Vagina (tissue), 2 donors: ENCODE measurements around the gene HRH2.

ENCODE experiments used
- CTCF ChIP-seq, 3 experiments: fragments of 450-650 bp in 2 of 3; fragments of 200-600 bp in 1 of 3; sonication (generic) in 1 of 3; IDR thresholded peaks; one replicate each; pipeline ENCODE4 v1.5.1; 2017 to 2019; ENCODE audit warnings: antibody characterized with exemption in 3 of 3, mild to moderate bottlenecking in 2 of 3, moderate library complexity in 2 of 3
- POLR2A ChIP-seq, 2 donors: fragments of 450-650 bp; IDR thresholded peaks; one replicate each; pipeline ENCODE4 v1.6.1; 2017; ENCODE audit warnings: antibody characterized with exemption in 2 of 2, mild to moderate bottlenecking in 2 of 2, moderate library complexity in 2 of 2

GRCh38 chr5:175712681-175713085, 54.8 kb downstream of the HRH2 start:
- TF ChIP-seq CTCF (IDR thresholded peaks at IDR 0.05) (no peak), POLR2A (IDR thresholded peaks at IDR 0.05) (no peak)
